GM12864 (cell line): ENCODE measurements around the gene XRCC4.

Experiments
- DNase-seq: peaks from one replicate; pipeline ENCODE4 v3.0.0-alpha.2; 2011; ENCODE audit warnings: low read depth
- H3K4me3 ChIP-seq: 2 replicates; pipeline ENCODE4 v1.5.1; 2011; ENCODE audit warnings: mild to moderate bottlenecking, low read depth, low read length, control low read depth
- TF ChIP-seq, protein P1 (sequence below): IDR thresholded peaks from 2 replicates; pipeline ENCODE4 v1.5.1; 2011; ENCODE audit warnings: low read depth, mild to moderate bottlenecking, moderate library complexity, low read length, control low read depth, inconsistent platforms; ENCODE audit errors: missing control alignments

Gene XRCC4

GRCh38 chr5:83172011-83172410, 94.7 kb downstream of the XRCC4 start:
- no peak overlapping the region for H3K4me3 ChIP-seq
- no peak for DNase-seq
- TF ChIP-seq, protein P1, sequence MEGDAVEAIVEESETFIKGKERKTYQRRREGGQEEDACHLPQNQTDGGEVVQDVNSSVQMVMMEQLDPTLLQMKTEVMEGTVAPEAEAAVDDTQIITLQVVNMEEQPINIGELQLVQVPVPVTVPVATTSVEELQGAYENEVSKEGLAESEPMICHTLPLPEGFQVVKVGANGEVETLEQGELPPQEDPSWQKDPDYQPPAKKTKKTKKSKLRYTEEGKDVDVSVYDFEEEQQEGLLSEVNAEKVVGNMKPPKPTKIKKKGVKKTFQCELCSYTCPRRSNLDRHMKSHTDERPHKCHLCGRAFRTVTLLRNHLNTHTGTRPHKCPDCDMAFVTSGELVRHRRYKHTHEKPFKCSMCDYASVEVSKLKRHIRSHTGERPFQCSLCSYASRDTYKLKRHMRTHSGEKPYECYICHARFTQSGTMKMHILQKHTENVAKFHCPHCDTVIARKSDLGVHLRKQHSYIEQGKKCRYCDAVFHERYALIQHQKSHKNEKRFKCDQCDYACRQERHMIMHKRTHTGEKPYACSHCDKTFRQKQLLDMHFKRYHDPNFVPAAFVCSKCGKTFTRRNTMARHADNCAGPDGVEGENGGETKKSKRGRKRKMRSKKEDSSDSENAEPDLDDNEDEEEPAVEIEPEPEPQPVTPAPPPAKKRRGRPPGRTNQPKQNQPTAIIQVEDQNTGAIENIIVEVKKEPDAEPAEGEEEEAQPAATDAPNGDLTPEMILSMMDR = no peak

DNA sequence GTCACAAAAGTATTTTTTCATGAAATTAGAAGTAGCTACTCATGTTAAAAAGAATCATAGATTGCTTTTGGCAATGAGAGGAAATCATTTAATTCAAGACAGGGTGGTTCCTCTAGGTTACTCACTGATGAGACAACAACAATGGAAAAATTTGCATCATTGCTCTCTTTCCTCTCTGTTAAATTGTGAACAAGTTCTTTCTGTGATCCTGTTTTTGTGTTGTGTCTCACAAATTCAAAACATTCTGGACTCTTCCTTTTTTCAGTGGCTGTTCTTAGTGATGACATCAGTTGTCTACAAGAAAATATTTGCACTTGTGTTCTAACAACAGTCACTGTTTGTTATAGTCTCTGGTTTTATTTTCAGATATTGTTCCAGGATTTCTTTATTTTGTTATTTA, 95.3 kb downstream of the XRCC4 start:
- TF ChIP-seq, protein P1 = no peak
- no peak overlapping the region for H3K4me3 ChIP-seq
- DNase-seq = no peak

DNA sequence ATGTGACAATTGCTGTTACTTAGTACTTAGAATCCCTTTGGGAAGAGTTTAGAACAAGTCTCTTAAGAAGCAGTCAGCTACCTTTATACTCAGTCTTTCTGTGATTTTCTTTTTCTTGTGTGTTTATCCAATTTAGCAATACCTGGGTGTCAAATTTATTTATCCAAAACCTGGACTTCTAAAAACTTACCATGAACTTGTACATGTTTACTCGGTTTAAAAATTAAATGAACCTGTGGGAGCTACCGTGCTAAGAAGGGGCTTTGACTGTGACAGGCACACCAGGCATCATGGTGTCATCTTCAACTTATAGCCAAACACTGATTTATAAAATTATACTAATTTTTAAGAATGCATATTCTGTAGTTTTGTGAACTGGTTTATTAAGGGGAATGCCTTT, 96.5 kb downstream of the XRCC4 start:
- TF ChIP-seq, protein P1 = no peak
- H3K4me3 ChIP-seq = no peak overlapping the region
- DNase-seq = no peak

DNA sequence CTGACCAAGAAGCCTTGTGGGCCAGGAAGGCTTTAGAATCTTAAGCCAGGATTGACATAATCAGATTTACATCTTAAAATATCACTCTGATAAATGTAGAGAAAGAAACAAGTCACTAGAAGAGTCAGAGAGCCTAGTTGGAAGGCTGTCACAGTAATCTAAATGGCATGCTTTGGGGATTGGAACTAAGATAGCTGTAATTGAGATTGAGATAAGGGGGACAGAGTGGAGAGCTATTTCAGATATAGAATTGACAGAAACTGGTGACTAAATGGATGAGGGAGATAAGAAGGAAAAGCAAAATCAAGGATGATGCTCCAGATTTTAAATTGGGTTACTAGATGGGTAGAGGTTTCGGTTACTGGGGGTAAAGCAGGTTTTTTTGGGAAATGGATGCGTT, 100.5 kb downstream of the XRCC4 start:
- no peak for DNase-seq
- TF ChIP-seq, protein P1 = no peak
- H3K4me3 ChIP-seq = no peak overlapping the region

GRCh38 chr5:83179966-83180365, 102.6 kb downstream of the XRCC4 start:
- no peak for DNase-seq
- no peak overlapping the region for H3K4me3 ChIP-seq
- TF ChIP-seq, protein P1 = no peak

DNA sequence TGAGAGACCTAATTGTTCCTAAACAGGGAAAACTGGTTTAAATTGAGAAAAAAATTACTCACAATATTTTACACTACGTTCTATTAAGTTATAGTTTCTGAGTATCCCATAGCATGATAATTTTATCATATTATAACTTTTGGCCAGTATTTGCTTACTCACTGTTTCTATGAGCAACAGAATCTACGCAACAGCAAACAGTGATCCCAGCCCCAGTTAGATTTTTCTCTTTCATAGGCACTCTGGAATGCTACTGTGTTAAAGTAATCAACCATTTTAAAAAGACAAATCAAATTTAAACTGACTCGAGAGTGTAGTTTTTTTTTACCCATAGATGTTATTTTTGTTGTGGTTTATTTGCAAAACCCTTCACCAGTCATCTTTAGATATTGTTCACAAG, 107.2 kb downstream of the XRCC4 start:
- DNase-seq = no peak
- TF ChIP-seq, protein P1 = no peak
- no peak overlapping the region for H3K4me3 ChIP-seq

DNA sequence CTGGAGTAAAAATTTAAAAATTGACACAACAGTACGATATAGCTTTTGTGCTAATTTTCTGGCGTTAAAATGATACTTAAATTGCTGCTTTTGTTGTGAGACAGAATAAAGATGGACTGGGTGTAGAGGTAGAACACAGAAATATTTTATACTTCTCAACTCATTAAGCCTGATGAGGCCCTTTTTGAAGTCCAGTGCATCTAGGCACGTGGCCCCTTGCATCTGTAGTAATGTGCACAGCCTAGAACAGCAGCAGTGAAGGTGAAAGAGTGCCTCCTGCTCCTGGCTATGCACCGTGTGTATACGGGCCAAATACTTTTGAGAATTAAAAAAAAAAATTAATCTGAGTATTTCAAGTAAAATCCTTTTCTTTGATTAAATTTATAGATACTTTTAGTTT, 115.6 kb downstream of the XRCC4 start:
- no peak overlapping the region for H3K4me3 ChIP-seq
- TF ChIP-seq, protein P1 = no peak
- no peak for DNase-seq
